ENCODE measurements around the gene FAM162A.
"Not testable (repeated sequence)": the region's sequence is repeated elsewhere in the genome, so short reads cannot be mapped to it uniquely, and the experiment has no call there.

Gene FAM162A

GRCh38 chr3:122383771-122384697 lies at the start of gene FAM162A:
FAM162A (plus strand) TSS chr3:122384182; CDS start chr3:122384266, 84 bp downstream.
- DNase-seq = peak; percentile 91 to 94

- DNase-seq = no peak
Measured at GRCh38 chr3:122342803-122343202, 41.2 kb upstream of the FAM162A start.

GRCh38 chr3:122343654-122344053 lies 40.3 kb upstream of the FAM162A start:
- no peak for DNase-seq

GRCh38 chr3:122349171-122349570 lies 34.8 kb upstream of the FAM162A start:
- DNase-seq = no peak

- DNase-seq = no peak
Measured at GRCh38 chr3:122350814-122351418, 33.1 kb upstream of the FAM162A start.

- DNase-seq = no peak
Measured at GRCh38 chr3:122351612-122352011, 32.4 kb upstream of the FAM162A start.

GRCh38 chr3:122353215-122353614 lies 30.8 kb upstream of the FAM162A start:
- DNase-seq = no peak

GRCh38 chr3:122353893-122354401 lies 30.0 kb upstream of the FAM162A start:
- DNase-seq = no peak

- no peak for DNase-seq
Measured at GRCh38 chr3:122355612-122356011, 28.4 kb upstream of the FAM162A start.

GRCh38 chr3:122356402-122356801 lies 27.6 kb upstream of the FAM162A start:
- DNase-seq = peak; percentile 12 to 36

- DNase-seq = no peak
Measured at GRCh38 chr3:122357828-122358702, 25.9 kb upstream of the FAM162A start.

GRCh38 chr3:122358703-122359032 lies 25.3 kb upstream of the FAM162A start:
- no peak for DNase-seq

- no peak for DNase-seq
Measured at GRCh38 chr3:122362026-122362425, 22.0 kb upstream of the FAM162A start.

GRCh38 chr3:122364490-122364889 lies 19.5 kb upstream of the FAM162A start:
- no peak for DNase-seq

- DNase-seq = no peak
Measured at GRCh38 chr3:122365073-122365472, 18.9 kb upstream of the FAM162A start.

GRCh38 chr3:122365582-122366378 lies 18.2 kb upstream of the FAM162A start:
- DNase-seq = not testable (repeated sequence)

GRCh38 chr3:122366379-122366749 lies 17.6 kb upstream of the FAM162A start:
- DNase-seq = no peak

- DNase-seq = no peak
Measured at GRCh38 chr3:122374034-122374433, 9.9 kb upstream of the FAM162A start.

- no peak for DNase-seq
Measured at GRCh38 chr3:122377975-122378374, 6.0 kb upstream of the FAM162A start.

- DNase-seq = peak; percentile 77 to 87
Measured at GRCh38 chr3:122382888-122383666, 905 bp upstream of the FAM162A start, which contains the start of gene MIX23. MIX23 (minus strand) TSS chr3:122383231; CDS start chr3:122383224, 7 bp downstream.

GRCh38 chr3:122387709-122388108 lies 3.7 kb downstream of the FAM162A start:
- no peak for DNase-seq

Data from CD4-positive, alpha-beta T cell treated with Interferon alpha-2 for 1 hour (primary cell).